Measurements from ENCODE around the gene MED27. TPM values are rescaled to one million over a fixed set of nuclear protein-coding genes. Genes with fewer than 3 reads are reported as not detected.

Gene MED27
- total RNA-seq, 1 donor from 2014 or later, result 25.1 TPM

- H3K4me1 Mint-ChIP-seq (ENCODE audit: low read depth), result no peaks in the 10 kb centered on the region
- H3K27ac Mint-ChIP-seq, result no peak overlapping the region
- H3K4me3 Mint-ChIP-seq (ENCODE audit: low read depth), result no peak overlapping the region
- TF ChIP-seq CTCF (IDR thresholded peaks at IDR 0.05; ENCODE audit: unreplicated experiment), result no peak
- H3K9me3 Mint-ChIP-seq (ENCODE audit: low read depth), result no peaks in the 10 kb centered on the region
- DNase-seq (ENCODE audit: low spot score, unreplicated experiment), result no peak
- H3K27me3 Mint-ChIP-seq, result no peaks in the 10 kb centered on the region
- H3K36me3 Mint-ChIP-seq (ENCODE audit: insufficient read depth), result peaks cover 3% of the 10 kb centered on the region
These were observed 161.2 kb downstream of the MED27 start for GRCh38 chr9:131918481-131918880.

GRCh38 chr9:131917009-131917408, 162.7 kb downstream of the MED27 start:
- no peak for TF ChIP-seq CTCF (IDR thresholded peaks at IDR 0.05; ENCODE audit: unreplicated experiment)
- no peaks in the 10 kb centered on the region for H3K27me3 Mint-ChIP-seq
- H3K27ac Mint-ChIP-seq, result no peak overlapping the region
- no peaks in the 10 kb centered on the region for H3K9me3 Mint-ChIP-seq (ENCODE audit: low read depth)
- H3K4me3 Mint-ChIP-seq (ENCODE audit: low read depth), result no peak overlapping the region
- H3K36me3 Mint-ChIP-seq (ENCODE audit: insufficient read depth), result peaks cover 3% of the 10 kb centered on the region
- DNase-seq (ENCODE audit: low spot score, unreplicated experiment), result no peak
- no peaks in the 10 kb centered on the region for H3K4me1 Mint-ChIP-seq (ENCODE audit: low read depth)

- H3K36me3 Mint-ChIP-seq (ENCODE audit: insufficient read depth), result no peaks in the 10 kb centered on the region
- H3K27ac Mint-ChIP-seq, result no peak overlapping the region
- H3K4me3 Mint-ChIP-seq (ENCODE audit: low read depth), result no peak overlapping the region
- DNase-seq (ENCODE audit: low spot score, unreplicated experiment), result no peak
- no peaks in the 10 kb centered on the region for H3K4me1 Mint-ChIP-seq (ENCODE audit: low read depth)
- no peaks in the 10 kb centered on the region for H3K9me3 Mint-ChIP-seq (ENCODE audit: low read depth)
- TF ChIP-seq CTCF (IDR thresholded peaks at IDR 0.05; ENCODE audit: unreplicated experiment), result no peak
- H3K27me3 Mint-ChIP-seq, result no peaks in the 10 kb centered on the region
These were observed 164.5 kb downstream of the MED27 start for GRCh38 chr9:131915181-131915580.

GRCh38 chr9:131912671-131913070, 167.0 kb downstream of the MED27 start:
- Mint-ChIP-seq H3K36me3 (ENCODE audit: insufficient read depth) (peaks cover 2% of the 10 kb centered on the region), H3K4me1 (ENCODE audit: low read depth) (no peaks in the 10 kb centered on the region), H3K27ac (no peak overlapping the region), H3K9me3 (ENCODE audit: low read depth) (no peaks in the 10 kb centered on the region), H3K4me3 (ENCODE audit: low read depth) (no peak overlapping the region), H3K27me3 (no peaks in the 10 kb centered on the region)
- no peak for TF ChIP-seq CTCF (IDR thresholded peaks at IDR 0.05; ENCODE audit: unreplicated experiment)
- DNase-seq (ENCODE audit: low spot score, unreplicated experiment), result no peak

GRCh38 chr9:131912069-131912468, 167.6 kb downstream of the MED27 start:
- Mint-ChIP-seq H3K27me3 (no peaks in the 10 kb centered on the region), H3K4me1 (ENCODE audit: low read depth) (no peaks in the 10 kb centered on the region), H3K27ac (no peak overlapping the region), H3K36me3 (ENCODE audit: insufficient read depth) (peaks cover 3% of the 10 kb centered on the region), H3K4me3 (ENCODE audit: low read depth) (no peak overlapping the region), H3K9me3 (ENCODE audit: low read depth) (no peaks in the 10 kb centered on the region)
- no peak for DNase-seq (ENCODE audit: low spot score, unreplicated experiment)
- TF ChIP-seq CTCF (IDR thresholded peaks at IDR 0.05; ENCODE audit: unreplicated experiment), result no peak

All from progenitor cell of endocrine pancreas (in vitro differentiated cells).